Cardiac muscle cell (in vitro differentiated cells and primary cell): ENCODE results near the gene CYTH1. TPM values are rescaled to one million over a fixed set of nuclear protein-coding genes. Genes with fewer than 3 reads are reported as not detected.
A peak's percentile ranks its signal among the peaks of the same experiment; 100 is the strongest.

Experiments
- DNase-seq, 2 donors: peaks; one replicate each; pipeline versions ENCODE4 v3.0.0 to v3.0.0-alpha.2; 2010 to 2017; ENCODE audit warnings: low read depth in 1 of 2, low spot score in 1 of 2
- H3K27ac ChIP-seq: fragments of 200-600 bp; sonication (generic); 2 replicates; pipeline ENCODE4 v1.5.1; 2016
- H3K27me3 ChIP-seq: fragments of 200-600 bp; sonication (generic); 2 replicates; pipeline ENCODE4 v1.6.0; 2016; ENCODE audit warnings: control low read depth
- H3K36me3 ChIP-seq: fragments of 200-600 bp; sonication (generic); 2 replicates; pipeline ENCODE4 v1.5.1; 2016; ENCODE audit warnings: control low read depth
- H3K4me1 ChIP-seq: fragments of 200-600 bp; sonication (generic); 2 replicates; pipeline ENCODE4 v1.8.1; 2017; ENCODE audit warnings: low read depth, mild to moderate bottlenecking, mixed run types
- H3K4me3 ChIP-seq: fragments of 200-600 bp; sonication (generic); 2 replicates; pipeline ENCODE4 v1.5.1; 2016; ENCODE audit warnings: mild to moderate bottlenecking
- H3K9me3 ChIP-seq: fragments of 200-600 bp; sonication (generic); 2 replicates; pipeline ENCODE4 v1.5.1; 2017; ENCODE audit warnings: low read depth, mild to moderate bottlenecking, control low read depth
- polyA plus RNA-seq: library from polyadenylated mRNA; unstranded; fragments of >200 nt; fragmentation: Nextera tagmentation; extraction: Ambion mirVana; gene quantifications from 2 replicates; pipeline ENCODE4 v1.2.1, GENCODE V29; 2016
- total RNA-seq: library from RNA; depleted of rRNA; stranded (reverse); fragments of >200 nt; gene quantifications from 2 replicates; pipeline ENCODE4 v1.2.3, GENCODE V29; 2016
- TF ChIP-seq, protein P1 (sequence below): IDR thresholded peaks from 2 replicates; pipeline ENCODE4 v1.5.1; 2012; ENCODE audit warnings: low read depth, mild to moderate bottlenecking, low read length

Gene CYTH1
- total and polyA plus RNA-seq, 2 experiments from 2014 or later = 21.9 to 39.6 TPM

DNA sequence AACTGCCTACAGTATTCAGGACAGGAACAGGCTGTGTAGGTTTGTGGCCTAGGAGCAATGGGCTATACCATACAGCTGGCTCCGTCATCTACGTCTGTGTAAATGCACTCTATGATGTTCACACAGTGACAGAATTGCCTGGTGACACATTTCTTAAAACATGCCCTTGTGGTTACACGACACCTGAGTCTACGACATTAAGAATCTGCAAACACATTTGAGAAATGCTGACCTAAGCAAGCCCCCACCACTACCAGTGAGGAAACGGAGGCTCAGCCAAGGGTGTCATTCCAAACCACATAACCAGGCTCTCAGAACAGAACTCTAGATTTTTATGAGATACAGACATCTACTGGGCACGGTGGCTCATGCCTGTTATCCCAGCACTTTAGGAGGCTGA, 35.0 kb upstream of the CYTH1 start:
- TF ChIP-seq, protein P1, sequence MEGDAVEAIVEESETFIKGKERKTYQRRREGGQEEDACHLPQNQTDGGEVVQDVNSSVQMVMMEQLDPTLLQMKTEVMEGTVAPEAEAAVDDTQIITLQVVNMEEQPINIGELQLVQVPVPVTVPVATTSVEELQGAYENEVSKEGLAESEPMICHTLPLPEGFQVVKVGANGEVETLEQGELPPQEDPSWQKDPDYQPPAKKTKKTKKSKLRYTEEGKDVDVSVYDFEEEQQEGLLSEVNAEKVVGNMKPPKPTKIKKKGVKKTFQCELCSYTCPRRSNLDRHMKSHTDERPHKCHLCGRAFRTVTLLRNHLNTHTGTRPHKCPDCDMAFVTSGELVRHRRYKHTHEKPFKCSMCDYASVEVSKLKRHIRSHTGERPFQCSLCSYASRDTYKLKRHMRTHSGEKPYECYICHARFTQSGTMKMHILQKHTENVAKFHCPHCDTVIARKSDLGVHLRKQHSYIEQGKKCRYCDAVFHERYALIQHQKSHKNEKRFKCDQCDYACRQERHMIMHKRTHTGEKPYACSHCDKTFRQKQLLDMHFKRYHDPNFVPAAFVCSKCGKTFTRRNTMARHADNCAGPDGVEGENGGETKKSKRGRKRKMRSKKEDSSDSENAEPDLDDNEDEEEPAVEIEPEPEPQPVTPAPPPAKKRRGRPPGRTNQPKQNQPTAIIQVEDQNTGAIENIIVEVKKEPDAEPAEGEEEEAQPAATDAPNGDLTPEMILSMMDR = no peak
- DNase-seq = no peak
- Histone ChIP-seq H3K27me3 (no peaks in the 10 kb centered on the region), H3K4me1 (no peaks in the 10 kb centered on the region), H3K4me3 (no peak overlapping the region), H3K27ac (no peak overlapping the region), H3K36me3 (peaks cover 71% of the 10 kb centered on the region), H3K9me3 (no peaks in the 10 kb centered on the region)

GRCh38 chr17:78815696-78816095, 33.6 kb upstream of the CYTH1 start:
- no peaks in the 10 kb centered on the region for H3K27me3 ChIP-seq
- H3K9me3 ChIP-seq = no peaks in the 10 kb centered on the region
- peaks cover 76% of the 10 kb centered on the region for H3K36me3 ChIP-seq
- no peaks in the 10 kb centered on the region for H3K4me1 ChIP-seq
- no peak overlapping the region for H3K4me3 ChIP-seq
- H3K27ac ChIP-seq = no peak overlapping the region
- TF ChIP-seq, protein P1 = no peak
- DNase-seq = no peak

DNA sequence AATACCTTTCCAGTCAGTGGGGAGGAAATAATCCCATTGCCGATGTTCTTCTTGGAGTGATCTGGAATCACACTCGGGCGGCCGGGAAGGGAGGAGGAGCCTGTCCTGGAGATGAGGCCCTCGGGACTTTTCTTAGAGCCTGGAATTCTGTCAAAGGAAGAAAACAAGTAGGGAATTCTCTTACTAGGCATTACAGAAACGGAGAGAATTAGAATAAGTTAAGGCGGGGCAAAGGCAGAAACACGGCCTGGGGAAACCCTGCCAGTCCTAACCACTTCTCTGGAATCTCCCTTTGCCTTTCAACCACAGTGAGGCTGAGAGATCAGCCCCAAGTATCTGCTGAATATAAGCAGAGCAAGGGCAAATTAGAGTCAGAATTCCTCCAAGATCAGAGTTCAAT, 30.8 kb upstream of the CYTH1 start:
- Histone ChIP-seq H3K27me3 (no peaks in the 10 kb centered on the region), H3K27ac (no peak overlapping the region), H3K36me3 (peaks cover 73% of the 10 kb centered on the region), H3K4me1 (no peaks in the 10 kb centered on the region), H3K9me3 (no peaks in the 10 kb centered on the region), H3K4me3 (no peak overlapping the region)
- TF ChIP-seq, protein P1 = no peak
- DNase-seq = no peak

- no peak overlapping the region for H3K27ac ChIP-seq
- H3K9me3 ChIP-seq = no peaks in the 10 kb centered on the region
- H3K36me3 ChIP-seq = peaks cover 63% of the 10 kb centered on the region
- H3K4me1 ChIP-seq = no peaks in the 10 kb centered on the region
- no peaks in the 10 kb centered on the region for H3K27me3 ChIP-seq
- DNase-seq = peak in 1 of 2 donors; percentile 9
- H3K4me3 ChIP-seq = no peak overlapping the region
- TF ChIP-seq, protein P1 = no peak
Observed at GRCh38 chr17:78808163-78808562, 26.1 kb upstream of the CYTH1 start.

DNA sequence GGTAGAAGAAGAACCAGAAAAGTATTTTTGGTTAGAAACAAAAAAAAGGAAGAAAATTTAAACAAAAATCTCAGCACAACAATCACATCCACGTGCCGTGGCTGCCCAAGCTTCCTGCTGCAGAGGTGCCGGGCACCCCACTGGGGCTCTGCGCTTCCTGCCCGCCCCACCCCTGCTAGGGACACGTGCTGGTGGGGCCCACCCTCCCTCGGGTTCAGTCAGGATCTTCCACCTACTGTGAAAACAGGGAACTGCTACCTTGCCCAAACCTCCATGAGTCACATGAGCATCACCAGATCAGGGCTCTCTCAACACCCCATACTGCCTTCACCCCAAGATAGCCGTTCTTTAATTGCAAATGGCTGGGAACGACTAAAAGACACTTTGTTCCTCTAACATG, 24.4 kb upstream of the CYTH1 start:
- H3K9me3 ChIP-seq = no peaks in the 10 kb centered on the region
- no peaks in the 10 kb centered on the region for H3K4me1 ChIP-seq
- no peaks in the 10 kb centered on the region for H3K27me3 ChIP-seq
- no peak overlapping the region for H3K4me3 ChIP-seq
- TF ChIP-seq, protein P1 = no peak
- H3K27ac ChIP-seq = no peak overlapping the region
- peaks cover 58% of the 10 kb centered on the region for H3K36me3 ChIP-seq
- DNase-seq = no peak

GRCh38 chr17:78805301-78805700, 23.2 kb upstream of the CYTH1 start:
- H3K4me1 ChIP-seq = no peaks in the 10 kb centered on the region
- no peak overlapping the region for H3K4me3 ChIP-seq
- no peaks in the 10 kb centered on the region for H3K27me3 ChIP-seq
- H3K9me3 ChIP-seq = no peaks in the 10 kb centered on the region
- DNase-seq = no peak
- peaks cover 49% of the 10 kb centered on the region for H3K36me3 ChIP-seq
- TF ChIP-seq, protein P1 = no peak
- no peak overlapping the region for H3K27ac ChIP-seq
